Kidney epithelial cell (primary cell): Measurements from ENCODE around the gene SNCAIP. TPM values are rescaled to one million over a fixed set of nuclear protein-coding genes. Genes with fewer than 3 reads are reported as not detected.
A peak's percentile ranks its signal among the peaks of the same experiment; 100 is the strongest.

Experiments used
- DNase-seq: peaks from one replicate; pipeline ENCODE4 v3.0.0-alpha.2; 2010; ENCODE audit warnings: low read depth
- H3K27me3 ChIP-seq: 2 replicates; pipeline ENCODE4 v1.6.0; 2011; ENCODE audit warnings: low read length; ENCODE audit not compliant: control insufficient read depth, insufficient read depth
- H3K36me3 ChIP-seq: 2 replicates; pipeline ENCODE4 v1.5.1; 2011; ENCODE audit warnings: low read length; ENCODE audit not compliant: control insufficient read depth, insufficient read depth
- H3K4me3 ChIP-seq: 2 replicates; pipeline ENCODE4 v1.5.1; 2011; ENCODE audit warnings: low read depth, mild to moderate bottlenecking, control low read depth, low read length
- CTCF ChIP-seq: IDR thresholded peaks from 2 replicates; pipeline ENCODE4 v1.5.1; 2011; ENCODE audit warnings: mild to moderate bottlenecking, moderate library complexity, low read length, control low read depth, inconsistent platforms; ENCODE audit not compliant: insufficient read depth, poor library complexity, severe bottlenecking
- total RNA-seq: library from RNA; depleted of rRNA; stranded (reverse); fragments of >200 nt; gene quantifications from 2 replicates; pipeline ENCODE4 v1.2.3, GENCODE V29; 2015

The SNCAIP gene
- 3.0 and 3.1 TPM in 2 replicates for total RNA-seq

- Histone ChIP-seq H3K36me3 (no peaks in the 10 kb centered on the region), H3K4me3 (peak within 1 kb of the TSS; percentile 68), H3K27me3 (no peaks in the 10 kb centered on the region)
- no peak for DNase-seq
- TF ChIP-seq CTCF: no peak
Measured at GRCh38 chr5:122311961-122312590, at the start of gene SNCAIP. Gene SNCAIP (plus strand): TSS chr5:122312237. CDS start chr5:122391135, 78,898 bp downstream.

- H3K36me3 ChIP-seq: no peaks in the 10 kb centered on the region
- H3K4me3 ChIP-seq: no peak overlapping the region
- TF ChIP-seq CTCF: no peak
- H3K27me3 ChIP-seq: no peaks in the 10 kb centered on the region
- DNase-seq: no peak
Measured at GRCh38 chr5:122263352-122264030, 48.5 kb upstream of the SNCAIP start.

- no peak overlapping the region for H3K4me3 ChIP-seq
- no peaks in the 10 kb centered on the region for H3K36me3 ChIP-seq
- TF ChIP-seq CTCF: no peak
- peak; percentile 19 for DNase-seq
- H3K27me3 ChIP-seq: no peaks in the 10 kb centered on the region
Measured at GRCh38 chr5:122264610-122265009, 47.4 kb upstream of the SNCAIP start.

- H3K27me3 ChIP-seq: no peaks in the 10 kb centered on the region
- DNase-seq: no peak
- H3K4me3 ChIP-seq: no peak overlapping the region
- H3K36me3 ChIP-seq: no peaks in the 10 kb centered on the region
- no peak for TF ChIP-seq CTCF
Measured at GRCh38 chr5:122267185-122267584, 44.9 kb upstream of the SNCAIP start.

- no peak for DNase-seq
- no peaks in the 10 kb centered on the region for H3K27me3 ChIP-seq
- no peak for TF ChIP-seq CTCF
Measured at GRCh38 chr5:122273696-122274095, 38.3 kb upstream of the SNCAIP start.

More at GRCh38 chr5:122273696-122274095, 38.3 kb upstream of the SNCAIP start:
- no peak overlapping the region for H3K4me3 ChIP-seq
- no peaks in the 10 kb centered on the region for H3K36me3 ChIP-seq
